Measurements from ENCODE around the gene PCDH8. TPM values are rescaled to one million over a fixed set of nuclear protein-coding genes. Genes with fewer than 3 reads are reported as not detected.
A peak's percentile ranks its signal among the peaks of the same experiment; 100 is the strongest.

PCDH8 gene
- polyA plus RNA-seq, 1 donor from 2014 or later = 2.4 TPM

DNA sequence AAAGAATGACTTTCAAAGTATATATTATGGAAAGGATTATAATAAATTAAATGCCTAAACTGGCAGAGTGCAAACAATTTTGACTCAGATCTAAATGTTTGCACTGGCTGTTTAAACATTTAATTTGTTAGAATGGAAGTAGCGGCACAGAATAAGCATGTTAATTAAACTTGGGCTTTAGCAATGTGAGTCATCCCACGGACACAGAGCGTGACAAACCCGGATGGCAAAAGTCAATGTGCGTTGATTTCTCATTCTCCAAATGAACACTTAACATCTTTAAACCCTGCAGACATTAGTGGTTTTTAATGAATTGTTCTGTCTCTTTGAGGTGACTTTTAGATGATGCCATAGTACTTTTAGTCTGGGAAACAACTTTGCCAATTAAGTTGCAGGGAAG is 38.4 kb downstream of the PCDH8 start:
- no peak overlapping the region for H3K27ac ChIP-seq (ENCODE audit: low read length)
- no peaks in the 10 kb centered on the region for H3K79me2 ChIP-seq (replicated peaks; ENCODE audit: insufficient read depth, low read length)
- no peaks in the 10 kb centered on the region for H4K20me1 ChIP-seq (ENCODE audit: insufficient read depth)
- TF ChIP-seq SMC3 (conservative IDR thresholded peaks at IDR 0.05; ENCODE audit: poor library complexity) = no peak
- TF ChIP-seq TAF1 (IDR thresholded peaks at IDR 0.05; ENCODE audit: low read depth) = no peak
- no peak for TF ChIP-seq RAD21 (conservative IDR thresholded peaks at IDR 0.05)
- TF ChIP-seq, protein P1, sequence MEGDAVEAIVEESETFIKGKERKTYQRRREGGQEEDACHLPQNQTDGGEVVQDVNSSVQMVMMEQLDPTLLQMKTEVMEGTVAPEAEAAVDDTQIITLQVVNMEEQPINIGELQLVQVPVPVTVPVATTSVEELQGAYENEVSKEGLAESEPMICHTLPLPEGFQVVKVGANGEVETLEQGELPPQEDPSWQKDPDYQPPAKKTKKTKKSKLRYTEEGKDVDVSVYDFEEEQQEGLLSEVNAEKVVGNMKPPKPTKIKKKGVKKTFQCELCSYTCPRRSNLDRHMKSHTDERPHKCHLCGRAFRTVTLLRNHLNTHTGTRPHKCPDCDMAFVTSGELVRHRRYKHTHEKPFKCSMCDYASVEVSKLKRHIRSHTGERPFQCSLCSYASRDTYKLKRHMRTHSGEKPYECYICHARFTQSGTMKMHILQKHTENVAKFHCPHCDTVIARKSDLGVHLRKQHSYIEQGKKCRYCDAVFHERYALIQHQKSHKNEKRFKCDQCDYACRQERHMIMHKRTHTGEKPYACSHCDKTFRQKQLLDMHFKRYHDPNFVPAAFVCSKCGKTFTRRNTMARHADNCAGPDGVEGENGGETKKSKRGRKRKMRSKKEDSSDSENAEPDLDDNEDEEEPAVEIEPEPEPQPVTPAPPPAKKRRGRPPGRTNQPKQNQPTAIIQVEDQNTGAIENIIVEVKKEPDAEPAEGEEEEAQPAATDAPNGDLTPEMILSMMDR (IDR thresholded peaks at IDR 0.05; ENCODE audit: poor library complexity, severe bottlenecking) = no peak
- TF ChIP-seq, protein P2, sequence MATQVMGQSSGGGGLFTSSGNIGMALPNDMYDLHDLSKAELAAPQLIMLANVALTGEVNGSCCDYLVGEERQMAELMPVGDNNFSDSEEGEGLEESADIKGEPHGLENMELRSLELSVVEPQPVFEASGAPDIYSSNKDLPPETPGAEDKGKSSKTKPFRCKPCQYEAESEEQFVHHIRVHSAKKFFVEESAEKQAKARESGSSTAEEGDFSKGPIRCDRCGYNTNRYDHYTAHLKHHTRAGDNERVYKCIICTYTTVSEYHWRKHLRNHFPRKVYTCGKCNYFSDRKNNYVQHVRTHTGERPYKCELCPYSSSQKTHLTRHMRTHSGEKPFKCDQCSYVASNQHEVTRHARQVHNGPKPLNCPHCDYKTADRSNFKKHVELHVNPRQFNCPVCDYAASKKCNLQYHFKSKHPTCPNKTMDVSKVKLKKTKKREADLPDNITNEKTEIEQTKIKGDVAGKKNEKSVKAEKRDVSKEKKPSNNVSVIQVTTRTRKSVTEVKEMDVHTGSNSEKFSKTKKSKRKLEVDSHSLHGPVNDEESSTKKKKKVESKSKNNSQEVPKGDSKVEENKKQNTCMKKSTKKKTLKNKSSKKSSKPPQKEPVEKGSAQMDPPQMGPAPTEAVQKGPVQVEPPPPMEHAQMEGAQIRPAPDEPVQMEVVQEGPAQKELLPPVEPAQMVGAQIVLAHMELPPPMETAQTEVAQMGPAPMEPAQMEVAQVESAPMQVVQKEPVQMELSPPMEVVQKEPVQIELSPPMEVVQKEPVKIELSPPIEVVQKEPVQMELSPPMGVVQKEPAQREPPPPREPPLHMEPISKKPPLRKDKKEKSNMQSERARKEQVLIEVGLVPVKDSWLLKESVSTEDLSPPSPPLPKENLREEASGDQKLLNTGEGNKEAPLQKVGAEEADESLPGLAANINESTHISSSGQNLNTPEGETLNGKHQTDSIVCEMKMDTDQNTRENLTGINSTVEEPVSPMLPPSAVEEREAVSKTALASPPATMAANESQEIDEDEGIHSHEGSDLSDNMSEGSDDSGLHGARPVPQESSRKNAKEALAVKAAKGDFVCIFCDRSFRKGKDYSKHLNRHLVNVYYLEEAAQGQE (IDR thresholded peaks at IDR 0.05; ENCODE audit: borderline replicate concordance) = no peak
- no peaks in the 10 kb centered on the region for H3K9me3 ChIP-seq (ENCODE audit: low read length)
- H3K4me2 ChIP-seq (ENCODE audit: low read length) = no peak overlapping the region
- H3K36me3 ChIP-seq (ENCODE audit: insufficient read depth, low read length) = no peaks in the 10 kb centered on the region
- no peaks in the 10 kb centered on the region for H3K9me2 ChIP-seq (ENCODE audit: insufficient read depth, low read length)
- no peak overlapping the region for H2AFZ ChIP-seq (ENCODE audit: low read depth, low read length)
- no peak overlapping the region for H3K4me3 ChIP-seq (ENCODE audit: low read length)
- H3K9ac ChIP-seq (ENCODE audit: low read length) = no peak overlapping the region
- no peaks in the 10 kb centered on the region for H3K27me3 ChIP-seq (ENCODE audit: insufficient read depth, low read depth, low read length)
- no peaks in the 10 kb centered on the region for H3F3A ChIP-seq (ENCODE audit: insufficient read depth, low read length, poor library complexity, severe bottlenecking)

DNA sequence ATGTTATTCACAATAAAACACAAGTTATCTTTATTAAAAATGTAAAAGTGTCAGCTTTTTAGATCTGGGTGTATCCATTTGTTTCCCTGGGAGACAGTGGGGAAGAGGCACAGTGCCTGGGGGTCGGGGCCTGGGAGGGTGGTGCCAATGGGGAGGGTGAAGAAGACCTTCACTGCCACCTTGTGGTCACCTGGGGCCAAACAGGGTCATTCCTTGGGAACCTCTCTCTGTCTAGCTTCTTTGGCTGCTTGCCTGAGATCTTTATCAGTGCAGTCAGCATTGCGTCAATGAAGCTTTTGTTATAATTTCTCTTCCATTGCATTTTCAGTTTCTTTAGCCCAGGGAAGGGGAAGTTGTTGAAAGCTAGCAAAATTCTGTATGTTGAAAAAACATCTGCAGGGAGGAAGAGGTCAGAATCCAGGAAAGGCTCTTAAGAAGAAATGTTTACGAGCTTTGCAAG is 39.1 kb downstream of the PCDH8 start:
- Histone ChIP-seq H2AFZ (ENCODE audit: low read depth, low read length) (no peak overlapping the region), H3F3A (ENCODE audit: insufficient read depth, low read length, poor library complexity, severe bottlenecking) (no peaks in the 10 kb centered on the region), H3K36me3 (ENCODE audit: insufficient read depth, low read length) (no peaks in the 10 kb centered on the region), H3K4me2 (ENCODE audit: low read length) (no peak overlapping the region), H3K27ac (ENCODE audit: low read length) (no peak overlapping the region), H3K9me3 (ENCODE audit: low read length) (no peaks in the 10 kb centered on the region), H3K4me3 (ENCODE audit: low read length) (no peak overlapping the region), H3K79me2 (replicated peaks; ENCODE audit: insufficient read depth, low read length) (no peaks in the 10 kb centered on the region), H4K20me1 (ENCODE audit: insufficient read depth) (no peaks in the 10 kb centered on the region), H3K9ac (ENCODE audit: low read length) (no peak overlapping the region), H3K27me3 (ENCODE audit: insufficient read depth, low read depth, low read length) (no peaks in the 10 kb centered on the region), H3K9me2 (ENCODE audit: insufficient read depth, low read length) (no peaks in the 10 kb centered on the region)
- TF ChIP-seq, protein P2 (IDR thresholded peaks at IDR 0.05; ENCODE audit: borderline replicate concordance) = no peak
- TF ChIP-seq, protein P1 (IDR thresholded peaks at IDR 0.05; ENCODE audit: poor library complexity, severe bottlenecking) = peak; percentile 79
- TF ChIP-seq SMC3 (conservative IDR thresholded peaks at IDR 0.05; ENCODE audit: poor library complexity) = peak; percentile 91
- TF ChIP-seq RAD21 (conservative IDR thresholded peaks at IDR 0.05) = peak; percentile 89

Data from neural cell (in vitro differentiated cells).